Immature natural killer cell (primary cell): ENCODE data around the gene ELF2. TPM values are rescaled to one million over a fixed set of nuclear protein-coding genes. Genes with fewer than 3 reads are reported as not detected.

ENCODE experiments used
- DNase-seq, 3 donors: peaks; one replicate each; pipeline ENCODE4 v3.0.0; 2022; ENCODE audit warnings: mixed read lengths in 1 of 3
- H3K27ac Mint-ChIP-seq, 6 donors: one replicate each; pipeline ENCODE4 v1.8.0; 2020; ENCODE audit warnings: mixed read lengths in 6 of 6, mild to moderate bottlenecking in 5 of 6, inconsistent platforms in 4 of 6, moderate library complexity in 3 of 6
- H3K27me3 Mint-ChIP-seq, 3 donors: one replicate each; pipeline ENCODE4 v1.8.0; 2020 to 2021; ENCODE audit warnings: low read depth in 3 of 3, mild to moderate bottlenecking in 3 of 3, mixed read lengths in 3 of 3, moderate library complexity in 3 of 3, inconsistent platforms in 1 of 3
- H3K36me3 Mint-ChIP-seq, 3 donors: one replicate each; pipeline ENCODE4 v1.8.0; 2020; ENCODE audit warnings: mixed read lengths in 3 of 3, inconsistent platforms in 2 of 3, mild to moderate bottlenecking in 2 of 3
- H3K4me1 Mint-ChIP-seq, 2 donors: one replicate each; pipeline ENCODE4 v1.8.0; 2020; ENCODE audit warnings: inconsistent platforms in 2 of 2, mild to moderate bottlenecking in 2 of 2, mixed read lengths in 2 of 2, moderate library complexity in 1 of 2
- H3K4me3 Mint-ChIP-seq, 5 donors: one replicate each; pipeline ENCODE4 v1.8.0; 2020; ENCODE audit warnings: mild to moderate bottlenecking in 5 of 5, mixed read lengths in 5 of 5, inconsistent platforms in 3 of 5, moderate library complexity in 3 of 5
- H3K9me3 Mint-ChIP-seq, 6 donors: one replicate each; pipeline ENCODE4 v1.8.0; 2020; ENCODE audit warnings: mild to moderate bottlenecking in 6 of 6, mixed read lengths in 6 of 6, inconsistent platforms in 4 of 6, moderate library complexity in 3 of 6
- polyA plus RNA-seq, 3 donors: library from polyadenylated mRNA; unstranded; fragments of 300-500 nt; fragmentation: Illumina TruSeq; gene quantifications; one replicate each; pipeline ENCODE4 v1.2.3, GENCODE V29; 2021

ELF2 gene
- polyA plus RNA-seq, 3 donors from 2014 or later, result 35.9 to 45.7 (median 38.8) TPM

DNA sequence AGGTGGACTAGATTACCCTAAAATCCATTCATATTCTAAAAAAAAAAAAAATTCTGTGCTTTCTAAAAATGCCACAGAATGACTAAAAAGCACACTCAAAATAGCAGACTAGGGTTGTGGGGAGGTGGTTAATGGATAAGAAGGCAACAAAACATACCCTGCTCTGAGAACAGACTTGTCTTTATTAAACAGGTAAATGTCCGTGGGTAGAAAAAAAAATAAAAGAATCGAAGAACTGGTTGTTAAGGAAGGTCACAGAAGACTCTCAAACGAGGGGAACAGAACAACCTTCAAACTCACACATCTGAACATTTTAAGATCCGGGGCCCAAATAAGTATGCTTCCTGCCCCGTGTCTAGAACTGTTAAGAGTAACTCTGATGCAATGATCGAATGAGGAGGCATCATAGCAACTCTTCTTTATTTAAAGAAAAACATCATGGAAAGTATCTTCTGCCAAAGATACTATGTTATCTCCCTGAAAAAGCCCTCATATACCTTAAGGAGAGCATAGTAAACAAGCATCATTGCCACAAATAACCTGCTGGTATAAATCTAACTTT is 68.4 kb downstream of the ELF2 start:
- Mint-ChIP-seq H3K36me3 (peaks cover 0 to 4% (median 0%) of the 10 kb centered on the region in 3 donors), H3K4me3 (no peak overlapping the region), H3K4me1 (no peaks in the 10 kb centered on the region), H3K9me3 (no peaks in the 10 kb centered on the region), H3K27ac (no peak overlapping the region), H3K27me3 (peaks cover 0 to 1% (median 0%) of the 10 kb centered on the region in 3 donors)
- DNase-seq, result no peak

DNA sequence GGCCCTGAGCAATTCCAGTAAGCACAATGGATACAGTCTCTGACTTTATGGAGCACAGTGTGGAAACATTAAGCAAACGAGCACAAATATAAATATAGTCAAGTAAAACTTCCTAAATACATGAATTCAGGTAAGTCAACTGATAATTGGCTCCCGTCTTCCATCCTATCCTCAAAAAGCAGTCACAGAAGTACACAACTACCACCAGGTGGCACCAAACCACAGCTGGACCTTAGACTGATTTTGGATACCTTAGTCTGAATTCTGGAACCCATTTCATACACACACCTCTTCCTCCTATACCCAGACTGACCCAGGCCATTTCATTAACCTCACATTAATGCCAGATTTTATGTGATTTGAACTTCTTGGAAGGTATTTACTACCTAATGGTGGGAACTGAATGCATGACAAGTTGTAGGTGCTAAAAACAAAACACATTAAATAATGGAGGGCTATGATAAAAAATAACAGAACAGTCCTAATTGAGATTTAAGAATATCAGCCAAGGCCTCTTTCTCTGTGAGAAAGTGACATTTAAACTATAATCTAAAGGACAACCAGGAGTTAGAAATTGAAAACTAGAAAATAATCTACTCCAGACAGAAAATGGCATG is 77.5 kb downstream of the ELF2 start:
- H3K9me3 Mint-ChIP-seq, result no peaks in the 10 kb centered on the region
- H3K27ac Mint-ChIP-seq, result peak overlapping the region in 1 of 6 donors; percentile 14
- no peak overlapping the region for H3K4me3 Mint-ChIP-seq
- H3K27me3 Mint-ChIP-seq, result no peaks in the 10 kb centered on the region
- no peaks in the 10 kb centered on the region for H3K4me1 Mint-ChIP-seq
- H3K36me3 Mint-ChIP-seq, result peaks cover 0 to 4% (median 0%) of the 10 kb centered on the region in 3 donors
- DNase-seq, result peak; percentile 63 to 72 (median 63)

DNA sequence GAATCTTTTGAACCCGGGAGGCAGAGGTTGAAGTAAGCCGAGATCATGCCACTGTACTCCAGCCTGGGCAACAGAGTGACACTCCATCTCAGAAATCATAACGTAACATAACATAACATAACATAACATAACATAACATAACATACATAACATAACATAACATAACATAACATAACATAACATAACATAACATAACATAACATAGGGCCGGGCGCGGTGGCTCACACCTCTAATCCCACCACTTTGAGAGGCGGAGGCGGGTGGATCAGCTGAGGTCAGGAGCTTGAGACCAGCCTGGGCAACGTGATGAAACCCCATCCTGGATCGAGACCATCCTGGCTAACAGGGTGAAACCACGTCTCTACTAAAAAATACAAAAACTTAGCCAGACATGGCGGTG is 84.7 kb downstream of the ELF2 start:
- Mint-ChIP-seq H3K4me1 (peaks cover 0 to 4% of the 10 kb centered on the region in 2 donors), H3K27ac (no peak overlapping the region), H3K9me3 (no peaks in the 10 kb centered on the region), H3K36me3 (no peaks in the 10 kb centered on the region), H3K27me3 (peaks cover 0 to 1% (median 0%) of the 10 kb centered on the region in 3 donors), H3K4me3 (no peak overlapping the region)
- DNase-seq, result peak in 1 of 3 donors; percentile 7

DNA sequence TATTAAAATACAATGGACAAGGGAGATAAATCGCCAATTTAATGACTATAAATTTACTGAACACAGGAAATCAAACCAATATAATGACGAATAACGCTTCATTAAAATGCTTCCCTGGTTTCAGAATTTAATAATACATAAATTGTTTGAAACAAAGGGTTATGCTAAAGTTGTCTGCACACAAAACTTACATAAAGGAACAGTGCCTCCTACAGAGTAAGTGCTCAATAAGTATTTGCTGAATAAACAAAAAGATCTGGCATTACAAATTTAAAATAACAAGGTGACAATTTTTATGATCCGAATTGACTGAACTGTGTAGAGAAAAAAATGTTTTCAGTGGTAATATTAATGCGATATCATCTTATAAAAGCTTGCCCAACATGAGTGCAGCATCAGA is 91.9 kb downstream of the ELF2 start:
- Mint-ChIP-seq H3K9me3 (no peaks in the 10 kb centered on the region), H3K4me1 (peaks cover 33 to 43% of the 10 kb centered on the region in 2 donors), H3K36me3 (no peaks in the 10 kb centered on the region), H3K4me3 (peak overlapping the region; percentile 89 to 100 (median 97)), H3K27me3 (peaks cover 19 to 25% (median 21%) of the 10 kb centered on the region in 3 donors), H3K27ac (peak overlapping the region; percentile 94 to 98 (median 95))
- peak; percentile 14 to 18 (median 17) for DNase-seq

DNA sequence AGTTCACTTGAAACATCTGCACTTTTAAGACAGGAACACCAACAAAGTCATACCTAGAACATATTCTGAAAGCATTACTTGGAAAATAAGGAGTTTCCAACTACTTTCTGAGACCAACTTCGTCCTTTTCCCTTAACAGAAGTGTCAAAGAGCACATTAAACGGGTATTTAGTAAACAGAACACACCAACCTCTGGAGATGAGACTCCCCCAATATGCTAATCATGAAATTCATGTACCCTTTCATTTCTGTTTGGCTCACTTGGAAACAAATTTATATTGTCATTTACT is 92.3 kb downstream of the ELF2 start:
- peaks cover 36 to 47% of the 10 kb centered on the region in 2 donors for H3K4me1 Mint-ChIP-seq
- peaks cover 19 to 25% (median 21%) of the 10 kb centered on the region in 3 donors for H3K27me3 Mint-ChIP-seq
- peak overlapping the region; percentile 94 to 98 (median 95) for H3K27ac Mint-ChIP-seq
- H3K36me3 Mint-ChIP-seq, result no peaks in the 10 kb centered on the region
- DNase-seq, result no peak
- no peaks in the 10 kb centered on the region for H3K9me3 Mint-ChIP-seq
- H3K4me3 Mint-ChIP-seq, result peak overlapping the region; percentile 89 to 100 (median 97)

DNA sequence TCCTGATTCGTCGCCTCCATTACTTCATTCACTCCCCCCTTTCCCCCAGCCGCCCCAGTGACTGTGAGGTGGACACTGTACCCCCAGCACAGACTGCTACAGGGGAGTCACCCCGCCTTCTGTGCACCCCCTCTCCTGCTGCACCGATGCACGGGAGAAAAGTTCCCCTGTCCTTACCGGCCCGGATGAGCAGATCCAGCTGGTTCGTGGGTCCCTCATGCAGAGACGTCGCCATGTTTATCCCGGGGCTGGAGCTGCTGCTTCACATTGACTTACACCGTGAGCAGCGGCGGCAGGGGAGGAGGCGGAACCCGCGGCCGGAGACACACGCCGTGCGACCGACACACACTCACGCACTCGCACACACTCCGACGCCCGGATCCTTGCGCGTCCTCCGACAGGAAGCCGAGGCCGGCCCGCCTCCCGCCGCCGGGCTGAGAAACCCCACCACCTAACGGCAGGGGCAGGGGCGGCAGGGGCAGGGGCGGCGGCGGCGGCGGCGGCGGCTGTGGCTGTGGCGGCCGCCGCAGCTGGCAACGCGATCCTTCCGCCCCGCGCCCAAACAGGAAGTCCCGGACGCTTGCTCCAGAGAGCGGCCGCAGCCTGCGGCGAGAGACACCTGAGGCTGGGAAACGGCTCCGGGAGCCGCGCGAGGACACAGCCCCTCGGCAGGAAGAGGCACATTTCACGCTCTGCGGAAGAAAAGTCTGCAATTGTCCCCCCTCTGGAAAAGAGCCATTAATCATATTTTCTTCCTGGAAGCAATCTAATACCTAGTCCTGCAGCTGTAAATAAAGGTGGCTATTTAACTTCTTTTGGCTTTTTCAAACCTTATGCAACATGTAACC is 92.8 kb downstream of the ELF2 start:
- DNase-seq, result peak; percentile 88 to 90 (median 90)
- H3K4me3 Mint-ChIP-seq, result peak overlapping the region; percentile 89 to 100 (median 97)
- no peaks in the 10 kb centered on the region for H3K9me3 Mint-ChIP-seq
- H3K36me3 Mint-ChIP-seq, result no peaks in the 10 kb centered on the region
- H3K4me1 Mint-ChIP-seq, result peaks cover 41 to 52% of the 10 kb centered on the region in 2 donors
- H3K27ac Mint-ChIP-seq, result peak overlapping the region; percentile 94 to 99 (median 95)
- peaks cover 19 to 25% (median 21%) of the 10 kb centered on the region in 3 donors for H3K27me3 Mint-ChIP-seq

DNA sequence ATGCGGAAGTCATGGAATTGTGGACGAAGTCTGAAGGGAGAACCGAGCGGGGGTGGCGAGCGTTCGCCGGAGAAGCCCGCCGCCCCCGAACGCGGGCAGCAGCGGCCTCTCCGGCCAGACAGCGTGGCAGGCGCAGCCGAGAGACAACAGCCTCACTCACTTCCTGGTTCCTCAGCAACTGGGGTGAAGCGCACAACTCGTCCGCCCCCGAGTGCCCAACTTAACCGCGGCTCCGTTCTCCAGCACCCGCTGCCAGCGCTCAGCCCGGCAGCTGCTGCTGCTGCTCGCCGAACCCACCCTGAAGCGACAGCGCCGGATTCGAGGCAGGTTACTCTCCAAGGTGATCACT is 93.4 kb downstream of the ELF2 start:
- Mint-ChIP-seq H3K4me1 (peaks cover 42 to 55% of the 10 kb centered on the region in 2 donors), H3K9me3 (no peaks in the 10 kb centered on the region), H3K27me3 (peaks cover 19 to 25% (median 21%) of the 10 kb centered on the region in 3 donors), H3K36me3 (no peaks in the 10 kb centered on the region), H3K27ac (peak overlapping the region; percentile 93 to 99 (median 95)), H3K4me3 (peak overlapping the region; percentile 89 to 100 (median 97))
- peak; percentile 74 to 79 (median 77) for DNase-seq

DNA sequence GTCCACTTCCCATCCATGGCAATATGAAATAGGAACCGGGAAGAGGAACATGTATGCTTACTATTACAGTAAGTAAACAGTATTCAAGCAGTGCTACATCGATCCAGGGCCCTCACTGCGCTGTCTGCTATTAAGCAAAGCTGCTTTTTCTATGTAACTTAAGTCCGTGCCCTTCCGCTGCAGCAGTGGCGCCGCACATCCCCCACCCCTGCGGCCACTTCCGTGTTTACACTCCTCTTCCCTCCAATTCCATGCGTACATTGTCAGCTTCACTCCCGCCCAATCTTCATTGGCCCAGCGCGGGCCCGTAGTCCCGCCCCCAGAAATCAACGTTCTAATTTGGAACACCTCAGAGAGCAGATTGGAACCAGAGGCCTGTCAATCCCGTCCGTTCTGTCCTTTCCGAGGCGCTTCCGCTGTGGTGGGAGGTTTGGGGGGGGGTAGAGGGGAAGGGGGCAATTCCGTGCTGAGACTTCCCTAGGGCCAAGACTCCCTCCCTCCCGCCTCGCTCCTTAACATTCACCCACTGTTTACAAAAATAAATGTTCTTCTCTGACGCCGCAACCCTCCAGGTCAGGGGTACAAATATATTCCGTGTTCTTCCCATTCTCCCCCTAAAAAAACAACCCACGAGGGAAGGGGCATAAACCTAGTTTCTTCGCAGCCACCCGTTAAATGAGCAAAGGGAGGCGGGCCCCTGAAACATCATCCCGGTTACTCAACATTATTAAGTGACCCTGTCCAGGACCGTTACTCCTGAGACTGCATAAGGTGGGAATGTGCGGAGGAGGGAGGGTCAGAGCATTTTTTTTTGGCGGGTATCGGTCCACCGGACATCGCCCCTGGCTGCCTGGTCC is 94.0 kb downstream of the ELF2 start:
- Mint-ChIP-seq H3K9me3 (no peaks in the 10 kb centered on the region), H3K4me1 (peaks cover 46 to 59% of the 10 kb centered on the region in 2 donors), H3K27me3 (peaks cover 19 to 25% (median 21%) of the 10 kb centered on the region in 3 donors)

DNA sequence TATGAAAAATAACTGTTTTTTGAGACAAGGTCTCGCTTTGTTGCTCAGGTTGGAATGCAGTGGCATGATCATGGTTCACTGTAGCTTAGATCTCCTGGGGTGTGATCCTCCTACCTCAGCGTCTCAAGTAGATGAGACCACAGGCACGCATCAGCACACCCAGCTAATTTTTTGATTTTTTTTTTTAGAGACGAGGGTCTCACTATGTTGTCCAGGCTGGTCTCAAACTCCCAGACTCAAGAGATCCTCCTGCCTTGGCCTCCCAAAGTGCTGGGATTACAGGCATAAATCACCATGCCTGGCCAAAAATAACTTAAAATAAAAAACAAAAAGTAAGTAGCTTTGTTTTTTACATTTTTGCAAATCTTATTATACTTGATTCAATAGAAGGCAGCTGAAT is 98.1 kb downstream of the ELF2 start:
- peaks cover 64 to 79% of the 10 kb centered on the region in 2 donors for H3K4me1 Mint-ChIP-seq
- peaks cover 12 to 14% (median 12%) of the 10 kb centered on the region in 3 donors for H3K27me3 Mint-ChIP-seq
- H3K4me3 Mint-ChIP-seq, result no peak overlapping the region
- H3K36me3 Mint-ChIP-seq, result no peaks in the 10 kb centered on the region
- H3K9me3 Mint-ChIP-seq, result no peaks in the 10 kb centered on the region
- DNase-seq, result no peak
- peak overlapping the region in 2 of 6 donors; percentile 28 to 68 for H3K27ac Mint-ChIP-seq

More for the DNA sequence above, 94.0 kb downstream of the ELF2 start:
- Mint-ChIP-seq H3K4me3 (peak overlapping the region; percentile 89 to 100 (median 97)), H3K27ac (peak overlapping the region; percentile 93 to 99 (median 95)), H3K36me3 (no peaks in the 10 kb centered on the region)
- peak; percentile 96 to 97 (median 97) for DNase-seq

DNA sequence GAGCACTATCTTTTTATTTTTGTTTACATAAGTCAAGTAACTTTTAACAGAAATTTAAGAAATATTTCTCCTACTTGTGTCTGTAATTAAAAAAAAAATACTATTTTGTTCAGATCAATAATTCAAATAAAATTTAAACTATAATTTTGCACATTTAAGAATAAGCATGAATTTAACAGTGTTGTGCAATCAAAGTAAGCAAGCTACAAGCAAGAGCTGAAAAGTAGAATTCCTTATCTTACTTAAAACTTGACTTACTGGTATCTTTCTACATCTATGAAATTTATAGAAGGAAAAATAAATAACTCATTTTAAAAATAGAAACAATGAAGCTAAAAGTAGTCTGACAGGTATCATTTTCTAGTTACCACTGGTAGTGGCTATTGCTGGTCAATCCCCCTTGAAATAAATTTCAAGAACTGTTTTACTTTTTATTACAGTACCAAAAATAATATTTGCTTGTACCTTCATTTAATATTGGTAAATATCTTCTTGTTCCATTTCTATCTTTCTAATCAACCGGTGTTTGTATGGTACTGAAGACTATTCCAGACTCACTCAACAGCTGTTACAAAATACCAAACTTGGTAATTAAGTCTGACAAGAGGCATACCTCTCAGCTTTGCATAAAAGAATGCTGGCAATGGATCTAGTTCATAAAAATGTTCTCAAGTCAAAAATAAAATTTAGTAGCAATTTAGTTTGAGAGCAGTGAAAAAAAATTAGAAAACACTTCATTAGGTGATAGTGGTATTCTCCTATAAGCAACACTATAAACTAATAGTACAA is 99.3 kb downstream of the ELF2 start:
- Mint-ChIP-seq H3K4me1 (peaks cover 67 to 86% of the 10 kb centered on the region in 2 donors), H3K4me3 (no peak overlapping the region), H3K27ac (peak overlapping the region in 5 of 6 donors; percentile 40 to 67 (median 53)), H3K27me3 (peaks cover under 1 to 2% (median 1%) of the 10 kb centered on the region in 3 donors), H3K36me3 (peaks cover 0 to 2% (median 0%) of the 10 kb centered on the region in 3 donors), H3K9me3 (no peaks in the 10 kb centered on the region)
- DNase-seq, result no peak

DNA sequence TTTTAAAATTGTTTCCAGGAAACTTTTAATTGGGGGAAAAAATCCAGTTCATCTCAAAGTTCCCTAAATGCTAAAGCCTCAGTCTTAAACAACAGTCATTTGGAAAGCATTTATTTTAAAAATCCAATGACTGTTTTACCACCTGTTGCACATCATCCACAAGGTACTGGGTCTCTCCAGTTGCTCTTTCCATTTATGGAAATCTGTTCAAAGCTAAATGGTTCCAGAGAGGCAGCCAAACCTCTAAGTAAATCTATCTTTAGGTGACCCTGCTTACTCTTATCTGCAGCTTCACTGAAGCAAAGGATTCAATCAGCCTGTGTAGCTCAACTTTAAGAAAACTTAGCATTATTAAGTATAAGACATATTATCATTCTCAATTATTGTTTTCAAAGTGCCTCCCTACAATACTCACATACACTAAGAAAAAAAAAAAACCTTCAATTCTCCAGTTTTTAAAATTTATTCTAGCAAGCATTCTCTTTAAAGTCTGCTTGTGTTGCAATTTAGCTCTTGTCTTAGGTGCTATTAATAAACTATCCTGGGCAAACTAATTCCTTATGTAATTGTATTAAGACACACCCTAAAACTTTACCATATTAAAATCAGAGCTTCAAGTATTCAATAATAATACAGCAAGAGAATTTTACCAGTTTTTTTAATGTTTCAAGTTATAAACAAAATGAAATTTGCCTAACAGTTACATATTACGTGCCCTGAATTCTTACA is 100.8 kb downstream of the ELF2 start:
- H3K9me3 Mint-ChIP-seq, result no peaks in the 10 kb centered on the region
- peaks cover 7 to 14% (median 9%) of the 10 kb centered on the region in 3 donors for H3K36me3 Mint-ChIP-seq
- H3K27ac Mint-ChIP-seq, result no peak overlapping the region
- no peak overlapping the region for H3K4me3 Mint-ChIP-seq
- H3K4me1 Mint-ChIP-seq, result peaks cover 58 to 86% of the 10 kb centered on the region in 2 donors
- DNase-seq, result no peak
- H3K27me3 Mint-ChIP-seq, result peaks cover 0 to 3% (median 0%) of the 10 kb centered on the region in 3 donors

DNA sequence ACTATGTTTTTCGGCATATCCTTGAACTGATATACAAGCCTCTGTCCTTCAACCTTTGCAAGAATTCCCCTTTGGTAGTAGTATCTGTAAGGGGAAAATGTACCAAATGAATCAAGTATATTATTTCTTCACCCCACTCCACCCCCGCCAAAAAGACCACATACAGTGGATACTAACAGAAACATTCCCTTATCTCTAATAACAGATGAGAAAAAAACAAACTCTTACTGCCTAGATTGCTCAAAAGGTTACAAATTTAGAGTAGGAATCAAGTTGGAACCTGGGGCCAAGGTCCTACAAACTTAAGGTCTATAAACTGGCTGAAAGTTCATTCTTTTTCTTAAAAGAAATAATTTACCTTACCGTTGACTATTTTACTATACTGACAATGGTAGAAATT is 116.4 kb downstream of the ELF2 start:
- Mint-ChIP-seq H3K27ac (peak overlapping the region in 1 of 6 donors; percentile 68), H3K36me3 (peaks cover 13 to 32% (median 23%) of the 10 kb centered on the region in 3 donors), H3K4me1 (peaks cover 16 to 36% of the 10 kb centered on the region in 2 donors), H3K4me3 (no peak overlapping the region), H3K9me3 (no peaks in the 10 kb centered on the region), H3K27me3 (peaks cover 0 to 3% (median 2%) of the 10 kb centered on the region in 3 donors)
- no peak for DNase-seq
